Raji (cell line): ENCODE measurements around the gene SMAGP.

Source experiments
- POLR2A ChIP-seq: IDR thresholded peaks from 2 replicates; pipeline ENCODE4 v1.6.1; 2011; ENCODE audit warnings: low read depth, low read length, control low read depth; ENCODE audit not compliant: insufficient read depth

Gene SMAGP

GRCh38 chr12:51208016-51208660, 62.1 kb downstream of the SMAGP start:
- no peak for TF ChIP-seq POLR2A

- no peak for TF ChIP-seq POLR2A
These were observed 64.9 kb downstream of the SMAGP start for GRCh38 chr12:51205350-51205749.

- no peak for TF ChIP-seq POLR2A
These were observed 67.5 kb downstream of the SMAGP start for GRCh38 chr12:51202718-51203117.

GRCh38 chr12:51200806-51201205, 69.4 kb downstream of the SMAGP start:
- TF ChIP-seq POLR2A, result no peak

- no peak for TF ChIP-seq POLR2A
These were observed 70.1 kb downstream of the SMAGP start for GRCh38 chr12:51200156-51200555.

GRCh38 chr12:51199366-51199945, 70.8 kb downstream of the SMAGP start:
- no peak for TF ChIP-seq POLR2A

GRCh38 chr12:51198568-51199365, 71.4 kb downstream of the SMAGP start:
- TF ChIP-seq POLR2A, result no peak

- TF ChIP-seq POLR2A, result no peak
These were observed 72.3 kb downstream of the SMAGP start for GRCh38 chr12:51197736-51198567.

GRCh38 chr12:51196547-51196946, 73.7 kb downstream of the SMAGP start:
- no peak for TF ChIP-seq POLR2A

- TF ChIP-seq POLR2A, result no peak
These were observed 74.4 kb downstream of the SMAGP start for GRCh38 chr12:51195841-51196240.
